MCF 10A (cell line): ENCODE data around the gene PTCH1. TPM values are rescaled to one million over a fixed set of nuclear protein-coding genes. Genes with fewer than 3 reads are reported as not detected.

Experiments
- BruUV-seq: library from RNA; stranded (reverse); fragments of 400-500 nt; replicated peaks from 2 replicates; lab custom pipeline; 2021; lab: Mats Ljungman, UMichigan
- CTCF ChIA-PET: fragments of 300-600 bp; sonication (Branson Sonifier 250); formaldehyde crosslinking; extraction: SDS; loops from one replicate; lab custom pipeline; 2021; ENCODE audit warnings: antibody characterized with exemption, inconsistent platforms; lab: Yijun Ruan, JAX
- POLR2A ChIA-PET: fragments of 300-600, 350-650 bp; sonication (Branson Sonifier 250); formaldehyde crosslinking; extraction: SDS; loops from one replicate; lab custom pipeline; 2020; ENCODE audit warnings: antibody characterized with exemption, inconsistent platforms; lab: Yijun Ruan, JAX
- DNase-seq: peaks from one replicate; pipeline ENCODE4 v3.0.0-alpha.2; 2018; ENCODE audit not compliant: unreplicated experiment
- H3K27ac Mint-ChIP-seq: one replicate; pipeline ENCODE4 v1.8.0; 2022; ENCODE audit warnings: mild to moderate bottlenecking, low read depth, mixed read lengths; ENCODE audit not compliant: unreplicated experiment
- H3K27me3 Mint-ChIP-seq: one replicate; pipeline ENCODE4 v1.8.0; 2022; ENCODE audit warnings: mixed read lengths; ENCODE audit not compliant: insufficient read depth, unreplicated experiment
- H3K36me3 Mint-ChIP-seq: one replicate; pipeline ENCODE4 v1.8.0; 2022; ENCODE audit warnings: mild to moderate bottlenecking, moderate library complexity, mixed read lengths; ENCODE audit not compliant: insufficient read depth, unreplicated experiment
- H3K4me1 Mint-ChIP-seq: one replicate; pipeline ENCODE4 v1.8.0; 2022; ENCODE audit warnings: mixed read lengths; ENCODE audit not compliant: insufficient read depth, unreplicated experiment
- H3K4me3 Mint-ChIP-seq: one replicate; pipeline ENCODE4 v1.8.0; 2022; ENCODE audit warnings: mild to moderate bottlenecking, moderate library complexity, mixed read lengths; ENCODE audit not compliant: unreplicated experiment
- H3K9me3 Mint-ChIP-seq: one replicate; pipeline ENCODE4 v1.8.0; 2022; ENCODE audit warnings: mixed read lengths; ENCODE audit not compliant: unreplicated experiment
- intact Hi-C: fragments of 100-400 bp; cut with micrococcal nuclease; formaldehyde crosslinking; loops from 2 replicates; pipeline ENCODE4 v1.14.1; 2022
- total RNA-seq: library from RNA; stranded (reverse); gene quantifications from 2 replicates; pipeline ENCODE4 v1.2.3, GENCODE V29; 2022
- TF ChIP-seq, protein P1 (sequence below): fragments of 200-600 bp; IDR thresholded peaks from one replicate; pipeline ENCODE4 v1.8.0; 2022; ENCODE audit warnings: antibody characterized with exemption, mild to moderate bottlenecking; ENCODE audit not compliant: unreplicated experiment

Gene PTCH1
- total RNA-seq, 1 experiment from 2014 or later = 3.6 TPM

GRCh38 chr9:95446259-95446658 is 70.5 kb downstream of the PTCH1 start:
- H3K36me3 Mint-ChIP-seq = peaks cover 21% of the 10 kb centered on the region
- intact Hi-C loops = no loop called here
- H3K4me1 Mint-ChIP-seq = no peaks in the 10 kb centered on the region
- H3K9me3 Mint-ChIP-seq = no peaks in the 10 kb centered on the region
- CTCF ChIA-PET = no interaction called here
- no peak overlapping the region for H3K27ac Mint-ChIP-seq
- TF ChIP-seq, protein P1, sequence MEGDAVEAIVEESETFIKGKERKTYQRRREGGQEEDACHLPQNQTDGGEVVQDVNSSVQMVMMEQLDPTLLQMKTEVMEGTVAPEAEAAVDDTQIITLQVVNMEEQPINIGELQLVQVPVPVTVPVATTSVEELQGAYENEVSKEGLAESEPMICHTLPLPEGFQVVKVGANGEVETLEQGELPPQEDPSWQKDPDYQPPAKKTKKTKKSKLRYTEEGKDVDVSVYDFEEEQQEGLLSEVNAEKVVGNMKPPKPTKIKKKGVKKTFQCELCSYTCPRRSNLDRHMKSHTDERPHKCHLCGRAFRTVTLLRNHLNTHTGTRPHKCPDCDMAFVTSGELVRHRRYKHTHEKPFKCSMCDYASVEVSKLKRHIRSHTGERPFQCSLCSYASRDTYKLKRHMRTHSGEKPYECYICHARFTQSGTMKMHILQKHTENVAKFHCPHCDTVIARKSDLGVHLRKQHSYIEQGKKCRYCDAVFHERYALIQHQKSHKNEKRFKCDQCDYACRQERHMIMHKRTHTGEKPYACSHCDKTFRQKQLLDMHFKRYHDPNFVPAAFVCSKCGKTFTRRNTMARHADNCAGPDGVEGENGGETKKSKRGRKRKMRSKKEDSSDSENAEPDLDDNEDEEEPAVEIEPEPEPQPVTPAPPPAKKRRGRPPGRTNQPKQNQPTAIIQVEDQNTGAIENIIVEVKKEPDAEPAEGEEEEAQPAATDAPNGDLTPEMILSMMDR = no peak
- no peak for DNase-seq
- POLR2A ChIA-PET = no interaction called here
- no TSS peak for BruUV-seq
- H3K27me3 Mint-ChIP-seq = no peaks in the 10 kb centered on the region
- no peak overlapping the region for H3K4me3 Mint-ChIP-seq

GRCh38 chr9:95444160-95444559 is 72.6 kb downstream of the PTCH1 start:
- CTCF ChIA-PET = no interaction called here
- no peak for DNase-seq
- TF ChIP-seq, protein P1 = no peak

DNA sequence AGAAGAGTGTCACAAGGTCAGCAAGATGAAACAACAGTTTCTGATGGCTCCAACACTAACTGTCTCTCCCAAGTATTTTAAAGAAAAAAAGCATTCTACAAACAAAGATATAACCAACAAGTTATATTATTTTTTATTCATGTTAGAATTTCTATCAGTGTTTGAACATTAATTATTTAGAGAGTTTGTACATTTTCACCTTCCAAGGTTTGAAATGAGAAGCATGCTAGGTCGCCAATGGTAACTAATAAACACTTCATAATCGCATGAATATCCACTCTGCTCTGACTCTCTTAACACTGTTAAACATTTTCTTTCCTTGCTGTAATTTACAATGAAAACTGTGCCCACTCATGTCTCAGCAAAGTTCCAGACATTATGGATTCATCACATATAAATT is 73.5 kb downstream of the PTCH1 start:
- intact Hi-C loops = no loop called here
- ChIA-PET CTCF (no interaction called here), POLR2A (no interaction called here)
- Mint-ChIP-seq H3K4me3 (no peak overlapping the region), H3K27me3 (no peaks in the 10 kb centered on the region), H3K36me3 (peaks cover 8% of the 10 kb centered on the region), H3K27ac (no peak overlapping the region), H3K9me3 (no peaks in the 10 kb centered on the region), H3K4me1 (no peaks in the 10 kb centered on the region)
- DNase-seq = no peak
- TF ChIP-seq, protein P1 = no peak
- no TSS peak for BruUV-seq

More at GRCh38 chr9:95444160-95444559, 72.6 kb downstream of the PTCH1 start:
- intact Hi-C loops = no loop called here
- BruUV-seq = no TSS peak
- Mint-ChIP-seq H3K27ac (no peak overlapping the region), H3K9me3 (no peaks in the 10 kb centered on the region), H3K36me3 (peaks cover 13% of the 10 kb centered on the region), H3K4me3 (no peak overlapping the region), H3K27me3 (no peaks in the 10 kb centered on the region), H3K4me1 (no peaks in the 10 kb centered on the region)
- POLR2A ChIA-PET = no interaction called here

DNA sequence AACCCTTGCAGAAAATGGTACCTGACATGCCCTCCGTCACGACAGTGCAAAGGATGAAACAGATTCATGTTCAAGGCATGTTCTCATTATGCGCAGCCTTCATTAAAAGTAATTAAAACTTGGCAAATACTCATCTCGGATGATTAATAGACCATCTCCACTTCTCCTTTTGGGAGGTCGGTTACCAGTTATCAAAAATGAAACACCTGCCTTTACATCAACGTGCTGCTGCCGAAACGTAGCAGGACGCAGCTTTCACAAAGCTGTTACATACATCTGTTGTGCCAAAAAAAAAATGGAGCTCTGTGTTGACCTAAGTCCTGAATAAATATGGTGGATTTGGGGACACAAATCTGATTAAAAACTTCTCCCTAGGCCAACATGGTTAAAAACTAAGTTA is 75.7 kb downstream of the PTCH1 start:
- no TSS peak for BruUV-seq
- DNase-seq = no peak
- H3K36me3 Mint-ChIP-seq = peaks cover 7% of the 10 kb centered on the region
- no peak overlapping the region for H3K4me3 Mint-ChIP-seq
- intact Hi-C loops = no loop called here
- CTCF ChIA-PET = no interaction called here
- H3K4me1 Mint-ChIP-seq = no peaks in the 10 kb centered on the region
- no peaks in the 10 kb centered on the region for H3K9me3 Mint-ChIP-seq
- TF ChIP-seq, protein P1 = no peak
- H3K27ac Mint-ChIP-seq = no peak overlapping the region
- H3K27me3 Mint-ChIP-seq = no peaks in the 10 kb centered on the region
- POLR2A ChIA-PET = interaction anchor here (1.6 kb wide), 1 partner anchor 15 kb away, joined by 4 read pairs; no protein-coding TSS in a partner anchor
